ENCODE results near the gene NRDC.
"Not testable (repeated sequence)": the region's sequence is repeated elsewhere in the genome, so short reads cannot be mapped to it uniquely, and the experiment has no call there.

NRDC gene

GRCh38 chr1:51875291-51875772, 3.2 kb downstream of the NRDC start:
- Histone ChIP-seq H3K27ac (ENCODE audit: low read length) (no peak overlapping the region), H3K79me2 (ENCODE audit: low read length) (peaks cover 72% of the 10 kb centered on the region), H3K4me2 (ENCODE audit: low read depth, low read length) (peak overlapping the region; percentile 76; the same call in 1 of the 2 replicates), H3K4me3 (ENCODE audit: low read length) (no peak overlapping the region), H3F3A (ENCODE audit: insufficient read depth, low read length) (peaks cover 41% of the 10 kb centered on the region), H3K27me3 (replicated peaks; ENCODE audit: insufficient read depth, low read length) (no peaks in the 10 kb centered on the region), H4K20me1 (ENCODE audit: insufficient read depth, low read length) (no peaks in the 10 kb centered on the region), H3K4me1 (ENCODE audit: low read length) (peaks cover 37% of the 10 kb centered on the region), H3K36me3 (replicated peaks; ENCODE audit: insufficient read depth, low read length) (no peaks in the 10 kb centered on the region; the same call in 1 of the 2 replicates), H2AFZ (ENCODE audit: low read length) (no peak overlapping the region), H3K9me3 (replicated peaks; ENCODE audit: insufficient read depth, low read length) (no peaks in the 10 kb centered on the region), H3K9me2 (replicated peaks; ENCODE audit: insufficient read depth, low read length) (no peaks in the 10 kb centered on the region), H3K9ac (ENCODE audit: low read length) (no peak overlapping the region)
- no peak for DNase-seq
- no peak for TF ChIP-seq EZH2 (optimal IDR thresholded peaks at IDR 0.05; ENCODE audit: low read depth, low read length)
- TF ChIP-seq EZH2phosphoT487 (IDR thresholded peaks at IDR 0.05; ENCODE audit: low read length), result no peak
- no peak for TF ChIP-seq CTCF (IDR thresholded peaks at IDR 0.05; ENCODE audit: low read length)

GRCh38 chr1:51873270-51873669, 5.3 kb downstream of the NRDC start:
- not testable (repeated sequence) for H3K4me3 ChIP-seq (ENCODE audit: low read length); H3K36me3 ChIP-seq (replicated peaks; ENCODE audit: insufficient read depth, low read length); H3K9me3 ChIP-seq (replicated peaks; ENCODE audit: insufficient read depth, low read length); H4K20me1 ChIP-seq (ENCODE audit: insufficient read depth, low read length); H3K9me2 ChIP-seq (replicated peaks; ENCODE audit: insufficient read depth, low read length); DNase-seq; H2AFZ ChIP-seq (ENCODE audit: low read length); H3K27me3 ChIP-seq (replicated peaks; ENCODE audit: insufficient read depth, low read length)
- H3F3A ChIP-seq (ENCODE audit: insufficient read depth, low read length), result peaks cover 39% of the 10 kb centered on the region
- H3K9ac ChIP-seq (ENCODE audit: low read length), result peak overlapping the region; percentile 52; the same call in 1 of the 2 replicates
- H3K4me1 ChIP-seq (ENCODE audit: low read length), result peaks cover 37% of the 10 kb centered on the region
- peak overlapping the region; percentile 82; the same call in 1 of the 2 replicates for H3K27ac ChIP-seq (ENCODE audit: low read length)
- peaks cover 90% of the 10 kb centered on the region for H3K79me2 ChIP-seq (ENCODE audit: low read length)
- H3K4me2 ChIP-seq (ENCODE audit: low read depth, low read length), result peak overlapping the region; percentile 83

- Histone ChIP-seq H3K4me3 (ENCODE audit: low read length) (peak overlapping the region; percentile 39), H3K9me3 (replicated peaks; ENCODE audit: insufficient read depth, low read length) (no peaks in the 10 kb centered on the region), H3K79me2 (ENCODE audit: low read length) (peaks cover 90% of the 10 kb centered on the region), H3K4me2 (ENCODE audit: low read depth, low read length) (peak overlapping the region; percentile 83), H2AFZ (ENCODE audit: low read length) (no peak overlapping the region), H3K27me3 (replicated peaks; ENCODE audit: insufficient read depth, low read length) (no peaks in the 10 kb centered on the region), H3F3A (ENCODE audit: insufficient read depth, low read length) (peaks cover 37% of the 10 kb centered on the region), H3K4me1 (ENCODE audit: low read length) (peaks cover 38% of the 10 kb centered on the region), H3K36me3 (replicated peaks; ENCODE audit: insufficient read depth, low read length) (no peaks in the 10 kb centered on the region; the same call in 1 of the 2 replicates), H3K9me2 (replicated peaks; ENCODE audit: insufficient read depth, low read length) (no peaks in the 10 kb centered on the region), H3K9ac (ENCODE audit: low read length) (peak overlapping the region; percentile 52), H3K27ac (ENCODE audit: low read length) (peak overlapping the region; percentile 82), H4K20me1 (ENCODE audit: insufficient read depth, low read length) (no peaks in the 10 kb centered on the region)
- no peak for TF ChIP-seq EZH2phosphoT487 (IDR thresholded peaks at IDR 0.05; ENCODE audit: low read length)
- peak; percentile 59 for DNase-seq
Measured at GRCh38 chr1:51871351-51871975, 7.1 kb downstream of the NRDC start.

- peak overlapping the region; percentile 52; the same call in 1 of the 2 replicates for H3K9ac ChIP-seq (ENCODE audit: low read length)
- no peaks in the 10 kb centered on the region for H3K27me3 ChIP-seq (replicated peaks; ENCODE audit: insufficient read depth, low read length)
- H3K4me1 ChIP-seq (ENCODE audit: low read length), result peaks cover 35% of the 10 kb centered on the region
- H3K9me3 ChIP-seq (replicated peaks; ENCODE audit: insufficient read depth, low read length), result no peaks in the 10 kb centered on the region
- H4K20me1 ChIP-seq (ENCODE audit: insufficient read depth, low read length), result no peaks in the 10 kb centered on the region
- H3K4me2 ChIP-seq (ENCODE audit: low read depth, low read length), result peak overlapping the region; percentile 83; the same call in 1 of the 2 replicates
- H3K4me3 ChIP-seq (ENCODE audit: low read length), result peak overlapping the region; percentile 39; the same call in 1 of the 2 replicates
- H3K9me2 ChIP-seq (replicated peaks; ENCODE audit: insufficient read depth, low read length), result no peaks in the 10 kb centered on the region
- H2AFZ ChIP-seq (ENCODE audit: low read length), result no peak overlapping the region
- TF ChIP-seq CTCF (IDR thresholded peaks at IDR 0.05; ENCODE audit: low read length) (no peak), EZH2 (optimal IDR thresholded peaks at IDR 0.05; ENCODE audit: low read depth, low read length) (no peak), EZH2phosphoT487 (IDR thresholded peaks at IDR 0.05; ENCODE audit: low read length) (no peak)
- no peak for DNase-seq
- H3F3A ChIP-seq (ENCODE audit: insufficient read depth, low read length), result peaks cover 37% of the 10 kb centered on the region
- peak overlapping the region; percentile 82; the same call in 1 of the 2 replicates for H3K27ac ChIP-seq (ENCODE audit: low read length)
- no peaks in the 10 kb centered on the region; the same call in 1 of the 2 replicates for H3K36me3 ChIP-seq (replicated peaks; ENCODE audit: insufficient read depth, low read length)
- H3K79me2 ChIP-seq (ENCODE audit: low read length), result peaks cover 90% of the 10 kb centered on the region
Measured at GRCh38 chr1:51870603-51871350, 7.8 kb downstream of the NRDC start.
